Fibroblast of skin of back (primary cell): ENCODE measurements around the gene OTP.
"Not testable (repeated sequence)": the region's sequence is repeated elsewhere in the genome, so short reads cannot be mapped to it uniquely, and the experiment has no call there.

Experiments
- DNase-seq: peaks from one replicate; pipeline ENCODE4 v3.0.0-alpha.2; 2013

OTP gene

DNA sequence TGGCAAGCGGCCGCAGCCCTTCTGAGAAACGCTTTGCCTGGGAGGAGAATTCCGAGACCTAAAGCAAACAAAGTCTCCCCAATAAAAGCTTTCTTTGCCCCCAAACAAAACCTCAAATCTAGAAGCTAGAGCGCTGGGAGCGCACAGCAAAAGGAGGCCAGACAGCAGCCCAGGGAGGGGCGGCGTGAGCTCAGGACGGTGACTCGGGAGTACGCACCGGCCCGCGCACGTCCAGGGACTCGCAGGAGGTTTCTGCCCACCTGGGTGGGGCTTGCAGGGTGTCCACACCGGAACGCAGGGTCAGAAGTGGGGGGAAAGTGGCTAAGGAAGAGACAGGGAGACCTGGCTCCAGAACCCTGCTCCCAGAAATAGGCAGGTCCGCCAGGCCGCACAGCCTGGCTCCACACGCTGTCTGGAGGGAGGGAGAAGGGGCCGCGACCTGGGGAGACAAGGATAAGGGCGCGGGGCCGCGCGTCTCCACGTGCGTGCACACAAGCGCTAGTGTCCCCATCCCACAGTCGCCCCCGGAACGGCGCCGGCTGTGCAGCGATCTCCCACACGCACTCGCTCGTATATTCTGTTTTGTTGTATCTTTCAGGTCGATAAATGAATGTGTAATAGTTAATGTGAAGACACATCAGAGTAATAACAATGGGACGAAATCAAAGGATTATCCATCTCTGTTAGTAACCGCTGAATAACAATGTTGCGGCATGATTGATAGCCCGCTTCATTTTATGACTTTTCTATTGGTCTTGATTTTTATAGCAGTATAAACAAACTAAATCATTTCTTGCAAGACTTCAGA, 2.3 kb upstream of the OTP start:
- DNase-seq, result no peak

DNA sequence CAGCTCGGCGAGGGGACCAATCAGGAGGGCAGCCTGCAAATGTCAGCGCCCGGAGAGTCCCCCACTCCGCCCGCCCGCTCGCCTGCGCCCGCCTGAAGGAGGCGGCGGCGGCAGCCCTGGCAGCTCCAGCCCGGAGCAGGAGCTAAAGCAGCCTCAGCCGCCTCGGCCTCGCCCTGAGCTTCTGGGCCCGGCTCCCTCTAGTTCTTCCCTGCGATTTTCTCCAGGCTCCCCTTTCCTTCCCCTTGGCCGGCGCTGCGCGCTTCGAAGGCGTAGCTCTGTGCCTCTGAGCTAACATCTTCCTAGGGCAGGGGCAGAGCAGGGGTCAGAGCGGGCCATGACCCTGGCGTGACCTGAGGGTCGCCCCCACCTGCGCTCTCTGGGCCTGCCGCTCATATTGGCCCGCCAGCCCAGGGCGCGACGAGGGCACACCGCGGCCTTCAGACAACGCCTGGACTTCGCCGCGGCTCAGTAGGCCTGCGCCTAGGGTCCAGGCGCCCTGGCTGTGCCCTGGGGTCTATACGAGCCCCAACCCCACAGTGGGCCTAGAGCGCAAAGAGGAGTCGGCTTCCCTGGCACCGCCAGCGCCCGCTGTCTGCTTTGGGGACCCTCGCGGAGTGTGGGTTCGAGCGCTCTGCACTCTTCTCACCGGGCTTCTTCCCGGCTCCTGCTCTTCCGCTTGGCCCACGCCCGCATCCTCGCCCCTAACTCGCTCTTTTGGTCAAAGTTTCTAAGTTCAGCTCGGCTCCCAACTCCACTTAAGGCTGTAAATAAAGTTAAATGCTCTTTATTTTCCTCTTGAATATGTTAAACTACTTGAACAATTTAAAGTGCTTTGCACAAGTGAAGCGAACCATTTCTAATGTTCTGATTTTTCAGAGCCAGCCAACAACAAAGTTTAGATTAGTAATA, 504 bp upstream of the OTP start:
- DNase-seq, result no peak

DNA sequence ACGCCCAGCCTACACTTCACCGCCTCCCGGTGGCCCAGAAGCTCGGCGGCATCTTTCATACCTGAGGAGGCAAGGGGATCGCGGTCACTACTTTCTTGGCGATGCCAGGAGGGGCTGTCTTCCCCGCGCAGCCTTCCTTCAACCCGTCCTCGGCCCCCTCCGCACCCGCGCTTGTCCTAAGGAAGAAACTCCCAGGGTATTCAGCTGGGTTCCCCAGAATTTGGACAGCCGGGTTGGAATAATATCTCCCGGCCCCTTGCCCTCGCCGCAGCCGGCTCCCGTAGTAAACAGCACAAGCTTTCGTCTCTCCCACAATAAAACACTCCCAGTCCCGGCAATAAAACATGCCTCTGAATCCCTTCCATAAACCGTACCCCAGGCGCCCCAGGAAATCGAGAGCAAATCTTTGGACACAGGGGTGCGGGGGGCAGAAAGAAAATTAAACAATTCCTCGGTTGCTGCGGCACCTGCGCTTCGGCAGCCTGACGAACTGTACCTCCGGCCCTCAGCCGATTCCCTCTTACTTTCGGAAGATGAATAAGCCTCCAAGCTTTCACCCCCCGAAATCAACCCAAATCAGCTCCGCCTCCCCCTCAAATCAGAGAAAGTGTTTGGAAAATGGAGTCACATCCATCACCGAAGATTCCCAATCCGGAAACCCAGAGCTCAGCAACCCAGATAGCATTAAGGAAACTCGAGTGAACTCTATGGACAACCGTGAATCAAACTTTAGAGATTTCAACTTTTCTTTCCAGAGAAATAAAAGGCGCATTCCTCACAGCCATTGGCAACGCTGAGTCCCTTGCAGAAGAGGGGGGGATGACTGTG, 1.1 kb downstream of the OTP start:
- DNase-seq, result no peak

DNA sequence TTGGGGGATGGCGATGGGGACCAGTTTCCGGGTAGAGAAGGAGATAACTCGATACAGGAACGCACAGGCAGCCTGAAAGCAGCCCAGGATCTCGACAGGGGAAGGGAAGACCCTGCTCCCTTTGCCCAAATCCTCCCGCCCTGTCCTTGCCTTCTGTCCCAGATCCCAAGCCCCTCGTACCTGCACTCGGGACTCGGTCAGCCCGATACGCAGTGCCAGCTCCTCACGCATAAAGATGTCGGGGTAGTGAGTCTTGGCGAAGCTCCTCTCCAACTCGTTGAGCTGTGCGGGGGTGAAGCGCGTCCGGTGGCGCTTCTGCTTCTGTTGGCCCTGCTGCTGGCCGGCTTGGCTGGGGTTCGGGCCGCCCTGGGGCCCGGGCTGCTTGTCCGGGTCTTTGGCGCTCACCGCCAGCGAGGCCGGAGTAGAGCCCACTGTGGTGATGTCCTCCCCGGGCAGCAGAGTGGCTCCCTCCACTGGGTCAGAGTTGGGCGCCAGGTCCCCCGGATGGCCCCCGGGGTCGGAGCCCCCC, 1.8 kb downstream of the OTP start:
- no peak for DNase-seq

DNA sequence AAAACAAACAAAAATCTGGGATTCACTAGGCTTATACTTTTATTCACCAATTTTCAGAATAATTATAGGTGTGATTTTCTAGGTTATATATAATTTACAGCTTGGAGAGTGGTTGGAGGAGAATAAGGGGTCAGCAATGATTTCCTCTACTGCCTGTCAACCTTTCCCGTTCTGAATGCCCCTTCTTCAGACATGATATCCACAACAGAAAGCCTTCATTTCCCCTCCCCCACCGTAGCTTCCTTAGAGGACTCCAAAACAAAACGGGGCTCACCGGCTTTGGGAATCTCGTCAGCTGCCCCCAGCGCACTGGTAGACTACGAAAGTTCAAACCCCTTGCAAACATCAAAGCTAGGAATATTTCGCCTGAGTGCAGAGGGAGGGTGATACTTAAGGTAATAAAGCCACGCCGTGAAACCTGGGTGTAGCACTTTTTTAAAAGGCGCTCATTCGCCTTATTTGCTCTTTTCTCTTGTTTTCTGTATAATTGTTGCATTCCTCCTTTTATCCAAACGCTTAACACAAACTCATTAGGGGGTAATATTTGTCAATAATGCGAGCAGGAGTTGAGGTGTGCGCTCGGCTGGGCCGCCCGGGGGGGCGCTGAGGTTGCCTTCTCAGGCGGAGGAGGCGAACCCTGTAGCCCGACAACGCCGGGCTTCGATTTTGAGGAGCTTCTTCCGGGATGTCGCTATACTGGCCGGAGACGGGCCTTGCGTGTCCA, 2.4 kb downstream of the OTP start:
- DNase-seq, result no peak

DNA sequence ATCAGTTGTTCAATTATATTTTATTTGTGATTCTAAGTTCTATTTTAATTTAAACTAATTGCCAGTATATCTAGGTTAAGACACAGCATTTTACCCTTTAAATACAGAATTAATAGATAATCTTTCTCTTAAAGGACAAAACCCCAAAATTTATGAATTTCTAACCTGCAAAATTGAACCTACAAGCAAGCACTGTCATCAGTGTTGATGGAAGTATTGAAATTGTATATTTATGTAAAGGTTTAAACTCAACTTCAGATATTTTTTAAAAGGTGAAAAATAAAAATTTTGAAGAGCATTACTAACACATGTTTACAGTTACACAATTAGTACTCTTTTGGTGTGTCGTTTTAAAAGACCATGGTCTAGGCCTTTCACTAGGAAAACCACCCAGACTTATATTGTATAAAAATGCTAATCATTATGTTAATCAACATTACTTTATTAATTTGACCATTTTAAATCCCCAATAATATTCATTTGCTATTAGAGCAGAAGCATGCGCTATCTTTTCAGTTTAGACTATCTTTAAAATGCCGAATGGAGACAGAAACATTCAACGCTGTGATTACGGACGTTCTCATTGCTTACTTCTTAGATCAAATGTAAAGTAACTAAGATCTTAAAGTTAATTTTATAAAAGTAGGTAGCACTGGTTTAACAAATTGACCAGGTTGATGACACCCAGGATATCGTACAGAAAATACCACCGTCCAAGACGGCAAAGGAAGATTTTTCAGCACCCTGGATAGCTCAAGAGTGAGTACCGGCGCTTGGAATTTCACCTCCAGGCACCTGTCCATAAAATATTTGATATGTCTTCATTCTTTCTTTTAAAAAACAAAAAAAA, 3.2 kb downstream of the OTP start:
- DNase-seq, result no peak

DNA sequence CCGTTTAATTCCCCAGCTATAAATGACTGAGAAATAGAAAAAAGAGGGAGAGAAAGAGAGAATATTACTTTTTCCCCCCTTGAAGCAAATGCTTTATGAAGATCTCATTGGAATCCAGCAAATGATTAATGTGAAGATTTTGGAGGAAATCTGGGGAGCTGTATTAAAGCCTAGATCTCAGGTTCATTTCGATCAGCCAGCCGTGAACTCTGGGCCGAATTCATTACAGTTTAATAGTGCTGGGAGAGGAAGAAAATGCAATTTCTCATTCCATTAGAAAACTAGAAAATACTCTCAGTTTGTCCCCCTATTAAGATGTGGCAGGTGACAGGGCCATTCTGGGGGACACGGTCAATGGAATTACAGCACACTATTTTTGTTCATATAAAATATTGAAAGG, 4.8 kb downstream of the OTP start:
- DNase-seq, result no peak

DNA sequence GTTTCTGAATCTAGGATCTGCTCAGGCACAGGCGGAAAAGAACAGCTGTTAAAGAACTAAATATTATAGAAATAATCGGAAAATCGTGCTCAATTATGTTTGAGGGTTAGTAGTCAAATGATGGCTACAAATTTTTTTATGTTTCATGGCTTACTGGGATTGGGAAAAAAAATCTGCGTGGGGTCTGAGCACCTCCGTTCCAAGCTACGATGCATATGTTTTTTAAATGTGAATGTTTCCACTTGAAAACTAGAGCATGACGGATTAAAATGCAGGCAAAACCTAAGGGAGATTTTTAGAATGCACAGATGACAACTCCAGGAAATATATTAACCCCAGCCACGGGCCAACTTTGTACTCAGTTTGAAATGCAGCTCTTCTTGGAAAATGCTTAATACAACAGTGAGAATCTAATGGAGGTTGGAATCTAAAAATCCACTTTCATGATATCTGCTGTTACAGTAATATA, 5.3 kb downstream of the OTP start:
- no peak for DNase-seq

DNA sequence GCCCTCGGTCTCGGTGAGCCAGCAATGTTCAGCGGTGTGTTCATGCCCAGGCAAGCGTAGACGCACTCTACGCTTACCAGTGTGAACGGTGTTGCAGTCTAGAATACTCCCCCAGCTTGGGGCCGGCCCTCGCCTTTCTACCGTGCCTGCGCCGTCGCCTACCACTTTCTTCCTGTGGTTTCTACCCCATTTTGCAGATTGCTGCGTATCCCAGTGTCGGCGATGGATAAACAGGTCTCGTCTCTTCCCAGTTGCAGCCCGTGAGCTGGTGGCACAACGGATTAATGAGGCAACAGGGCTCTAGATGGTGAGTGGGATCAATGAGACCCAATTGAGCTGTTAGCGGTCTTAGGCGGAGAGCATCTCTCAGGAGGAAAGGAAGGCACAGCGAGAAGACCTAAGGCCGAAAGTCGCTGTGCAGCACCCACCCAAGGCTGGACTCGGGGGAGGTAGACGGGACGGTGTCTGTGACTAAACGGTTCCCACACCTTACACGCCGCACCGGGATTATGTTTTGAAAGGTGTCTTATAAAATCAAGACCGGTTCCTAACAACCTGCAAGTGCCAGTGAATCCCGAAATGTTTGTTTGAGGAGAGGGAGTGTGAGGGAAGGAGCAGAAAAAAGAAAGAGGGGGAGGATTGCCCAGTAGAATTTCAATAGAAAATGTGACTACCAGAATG, 5.8 kb downstream of the OTP start:
- DNase-seq, result no peak

DNA sequence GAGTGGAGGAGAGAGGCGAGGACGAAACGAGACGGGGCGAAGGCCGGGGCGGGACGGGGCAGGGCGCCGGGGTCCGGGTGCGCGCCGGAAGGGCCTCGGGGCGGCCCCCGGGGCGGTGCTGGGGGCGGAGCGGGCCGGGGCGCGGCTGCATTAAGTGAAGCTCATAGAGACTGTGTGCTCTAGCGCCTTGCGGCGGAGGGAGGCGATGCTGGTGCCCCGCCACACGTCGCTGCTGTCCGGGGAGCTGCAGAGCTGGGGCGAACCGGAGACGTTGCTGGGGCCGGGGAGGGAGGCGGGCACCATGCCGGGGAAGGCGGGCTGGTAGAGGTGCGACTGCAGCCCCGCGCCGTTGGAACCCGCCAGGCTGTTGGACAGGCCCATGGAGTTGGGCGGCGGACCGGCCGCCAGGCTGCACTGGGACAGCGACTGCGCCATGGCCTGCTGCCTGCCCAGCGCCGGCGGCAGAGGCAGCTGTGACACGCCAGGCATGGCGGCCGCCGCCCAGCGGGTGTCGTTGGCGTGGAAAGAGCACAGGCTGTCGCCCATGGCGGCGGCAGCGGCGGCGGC, 8.3 kb downstream of the OTP start:
- peak; percentile 53 for DNase-seq

DNA sequence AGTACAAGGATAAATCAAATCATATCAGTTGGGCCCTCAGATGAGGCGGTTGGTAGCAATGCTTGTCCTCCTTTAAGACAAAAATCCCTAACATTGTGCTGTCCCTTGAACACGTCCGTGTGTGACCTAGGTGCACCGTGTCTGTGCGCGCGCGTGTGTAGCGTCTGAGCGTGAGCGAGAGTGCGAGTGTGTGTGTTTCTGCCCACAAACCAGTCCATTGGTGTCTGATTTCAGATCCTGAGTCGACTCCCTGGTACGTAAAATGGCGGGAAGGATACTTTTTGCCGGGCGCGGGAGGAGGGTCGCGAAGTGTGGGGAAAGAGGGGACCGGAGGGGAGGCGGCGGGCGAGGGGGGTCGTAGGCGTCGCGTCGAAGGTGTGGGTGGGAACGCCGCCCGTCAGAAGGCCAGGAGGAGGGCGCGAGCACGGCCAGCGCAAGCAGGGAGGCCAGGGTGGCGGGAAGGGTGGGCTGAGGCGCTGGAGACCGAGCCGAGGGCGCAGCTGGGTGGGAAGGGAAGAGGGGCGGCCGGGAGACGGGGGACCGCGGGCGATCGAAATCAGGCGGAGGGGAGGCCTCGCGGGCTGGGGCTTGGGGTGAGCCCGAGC, 8.9 kb downstream of the OTP start:
- DNase-seq, result no peak

DNA sequence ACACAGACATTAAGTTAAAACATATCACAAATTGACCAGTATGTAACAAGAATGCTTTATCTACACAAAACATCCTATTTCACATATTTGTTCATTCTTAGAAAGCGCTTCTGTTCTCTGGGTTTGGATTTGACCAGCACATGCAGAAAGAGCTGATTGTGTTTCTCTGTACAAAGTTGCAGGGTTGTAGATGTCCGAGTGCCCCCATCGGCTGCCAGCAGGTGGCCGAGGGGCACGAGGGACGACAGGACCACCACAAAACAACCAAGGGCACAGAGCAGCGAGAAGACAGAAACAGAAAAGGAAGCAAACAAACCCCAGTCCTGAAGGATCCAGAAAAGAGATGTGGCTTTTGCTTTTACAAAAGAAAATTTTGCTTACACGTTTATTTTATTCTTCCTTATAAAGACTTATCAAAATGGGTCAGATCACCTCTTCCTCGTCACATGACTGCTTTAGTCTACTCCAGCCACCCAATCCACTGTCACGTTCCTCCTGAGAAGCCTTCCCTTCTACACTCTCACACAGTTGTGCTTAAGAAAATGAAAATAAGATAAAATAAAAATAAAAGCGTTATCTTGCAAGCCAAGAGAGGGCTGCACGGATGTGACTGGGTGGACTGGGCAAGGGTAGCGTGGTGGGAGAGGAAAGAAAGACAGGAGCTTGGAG, 9.5 kb downstream of the OTP start:
- DNase-seq, result no peak

DNA sequence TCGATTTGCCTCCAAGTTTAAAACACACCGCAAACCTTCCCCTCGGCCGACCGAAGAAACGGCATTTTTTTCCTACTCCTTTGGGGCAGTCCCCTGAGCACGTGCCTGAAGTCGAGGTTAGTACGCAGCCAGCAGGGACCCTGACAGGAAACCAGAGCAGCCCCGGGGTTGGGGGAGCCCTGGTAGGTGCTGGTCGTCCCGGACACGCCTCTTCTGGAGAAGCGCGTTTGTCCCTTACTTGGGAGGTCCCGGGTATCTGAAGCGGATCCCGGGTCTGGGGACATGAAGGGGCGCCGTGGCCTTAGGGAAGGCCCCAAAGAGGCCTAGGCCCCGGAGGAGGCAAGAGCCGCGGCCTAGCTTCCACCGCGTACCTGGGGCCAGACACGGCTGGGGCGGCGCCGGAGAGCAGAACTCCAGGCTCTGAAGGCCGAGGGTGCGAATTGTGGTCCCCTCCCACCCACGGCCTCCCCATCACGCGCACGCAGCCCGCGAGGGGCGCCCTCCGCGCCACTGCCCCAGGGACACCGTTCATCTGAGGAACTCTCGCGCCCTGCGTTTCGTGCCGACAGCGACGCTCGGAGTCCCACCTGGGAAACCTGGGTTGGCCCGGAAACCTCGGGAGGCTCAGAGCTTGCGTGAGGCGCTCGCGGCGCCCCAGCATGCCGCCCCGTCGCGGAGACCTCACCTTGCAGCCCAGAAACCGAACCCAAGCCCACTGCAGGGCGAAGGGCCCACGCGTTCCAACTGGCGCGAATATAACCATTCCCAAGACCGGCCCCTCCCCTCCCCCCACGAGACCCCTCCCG, 10.4 kb downstream of the OTP start:
- no peak for DNase-seq

DNA sequence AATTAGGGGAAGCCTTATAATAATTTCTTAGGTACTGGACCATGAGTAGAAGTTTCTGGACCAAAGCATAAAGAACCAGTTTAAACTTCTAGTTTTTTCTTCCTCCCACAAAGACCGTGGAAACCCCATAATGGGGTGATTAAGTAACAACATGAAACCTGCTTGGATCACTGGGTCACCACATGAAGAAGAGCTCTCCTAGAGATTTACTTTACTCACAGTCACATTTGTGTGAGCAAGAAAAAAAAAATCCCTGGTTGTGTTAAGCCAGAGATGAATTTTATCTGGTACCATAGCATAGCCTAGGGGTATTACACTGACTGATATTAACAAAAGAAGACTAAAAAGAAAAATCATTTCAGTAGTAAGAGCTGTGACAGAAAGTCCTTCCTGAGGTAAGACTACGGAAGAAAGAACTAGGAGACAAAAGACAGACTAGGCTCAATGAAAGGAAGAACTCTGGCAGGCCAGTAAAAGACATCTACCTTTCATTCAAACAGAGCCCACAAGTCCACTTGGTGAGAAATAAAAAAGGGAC, 15.2 kb downstream of the OTP start:
- no peak for DNase-seq

DNA sequence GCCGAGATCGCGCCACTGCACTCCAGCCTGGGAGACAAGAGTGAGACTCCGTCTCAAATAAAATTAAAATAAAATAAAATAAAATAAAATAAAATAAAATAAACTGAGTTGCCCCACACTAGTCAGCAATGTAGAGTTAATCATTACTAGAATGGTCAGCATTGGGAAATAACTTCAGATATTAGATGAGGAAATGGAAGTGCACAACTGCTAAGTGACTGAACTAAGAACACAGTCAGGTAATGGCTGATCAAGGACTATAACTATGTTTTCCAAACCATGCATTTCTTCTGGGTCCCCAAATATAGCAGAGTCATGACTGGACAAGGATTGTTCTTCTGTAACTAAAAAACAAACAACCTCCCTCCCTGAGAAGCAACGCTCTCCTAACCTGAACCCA, 17.1 kb downstream of the OTP start:
- no peak for DNase-seq

DNA sequence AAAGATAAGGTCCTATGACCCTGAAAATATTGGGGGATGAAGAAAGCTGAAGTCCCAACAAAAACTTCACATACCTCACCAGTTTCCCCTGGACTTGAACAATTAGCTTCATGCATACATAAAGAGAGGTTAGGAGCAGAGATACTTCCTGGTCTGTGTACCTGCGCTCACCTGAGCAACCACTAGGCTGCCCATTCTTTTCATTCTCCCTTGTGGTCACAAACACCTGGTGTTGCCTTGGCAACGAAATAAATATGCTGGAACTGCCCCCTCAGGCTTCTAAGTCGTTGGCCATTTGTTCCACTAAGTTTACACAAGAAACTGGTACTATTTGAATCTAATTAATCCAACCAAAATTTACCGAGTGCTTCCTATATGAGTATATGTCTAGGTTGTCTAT, 18.1 kb downstream of the OTP start:
- no peak for DNase-seq

DNA sequence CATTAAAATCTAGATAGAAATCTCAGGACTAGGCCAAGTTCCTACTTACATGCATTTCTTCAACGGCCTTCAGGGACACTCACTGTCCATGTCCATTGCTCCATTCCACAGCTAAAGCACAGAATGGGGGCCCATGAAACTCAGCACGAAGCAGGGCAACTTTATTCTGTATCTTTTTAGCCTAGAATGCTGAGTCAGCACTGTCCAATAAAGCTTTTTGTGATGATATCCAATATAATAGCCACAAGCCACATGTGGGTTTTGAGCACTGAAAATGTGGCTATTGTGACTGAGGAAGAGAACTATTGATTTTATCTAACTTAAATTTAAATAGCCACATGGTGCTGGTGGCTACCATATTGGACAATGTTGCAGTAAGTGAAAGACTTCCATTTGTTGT, 21.6 kb downstream of the OTP start:
- no peak for DNase-seq

DNA sequence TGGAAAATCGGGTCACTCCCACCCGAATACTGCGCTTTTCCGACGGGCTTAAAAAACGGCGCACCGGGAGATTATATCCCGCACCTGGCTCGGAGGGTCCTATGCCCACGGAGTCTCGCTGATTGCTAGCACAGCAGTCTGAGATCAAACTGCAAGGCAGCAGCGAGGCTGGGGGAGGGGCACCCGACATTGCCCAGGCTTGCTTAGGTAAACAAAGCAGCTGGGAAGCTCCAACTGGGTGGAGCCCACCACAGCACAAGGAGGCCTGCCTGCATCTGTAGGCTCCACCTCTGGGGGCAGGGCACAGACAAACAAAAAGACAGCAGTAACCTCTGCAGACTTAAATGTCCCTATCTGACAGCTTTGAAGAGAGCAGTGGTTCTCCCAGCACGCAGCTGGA, 29.6 kb downstream of the OTP start:
- DNase-seq, result not testable (repeated sequence)
